Measurements from ENCODE around the gene REELD1.

REELD1 gene

GRCh38 chr4:146186041-146186440 is 28.3 kb upstream of the REELD1 start:
- Histone ChIP-seq H3K4me1 (ENCODE audit: control insufficient read depth in 5 of 5, insufficient read depth in 5 of 5, low read length in 5 of 5) (peaks cover 4 to 11% (median 6%) of the 10 kb centered on the region in 5 donors), H3K27ac (ENCODE audit: low read depth, low read length) (no peak overlapping the region), H3K9me3 (ENCODE audit: control insufficient read depth in 5 of 5, low read length in 5 of 5) (no peaks in the 10 kb centered on the region), H3K27me3 (ENCODE audit: control insufficient read depth in 5 of 5, insufficient read depth in 4 of 5, low read length in 5 of 5) (no peaks in the 10 kb centered on the region), H3K9ac (ENCODE audit: low read length in 5 of 5) (no peak overlapping the region), H3K4me3 (ENCODE audit: low read depth in 1 of 5, low read length in 5 of 5) (no peak overlapping the region), H3K36me3 (ENCODE audit: control insufficient read depth in 5 of 5, insufficient read depth in 5 of 5, low read length in 5 of 5) (peaks cover 30 to 57% (median 50%) of the 10 kb centered on the region in 5 donors)

GRCh38 chr4:146186596-146186995 is 27.7 kb upstream of the REELD1 start:
- H3K36me3 ChIP-seq (ENCODE audit: control insufficient read depth in 5 of 5, insufficient read depth in 5 of 5, low read length in 5 of 5), result peaks cover 30 to 57% (median 51%) of the 10 kb centered on the region in 5 donors

GRCh38 chr4:146190456-146190855 is 23.9 kb upstream of the REELD1 start:
- peaks cover 22 to 43% (median 34%) of the 10 kb centered on the region in 5 donors for H3K36me3 ChIP-seq (ENCODE audit: control insufficient read depth in 5 of 5, insufficient read depth in 5 of 5, low read length in 5 of 5)
- no peak overlapping the region for H3K4me3 ChIP-seq (ENCODE audit: low read depth in 1 of 5, low read length in 5 of 5)
- peaks cover 4 to 32% (median 27%) of the 10 kb centered on the region in 5 donors for H3K4me1 ChIP-seq (ENCODE audit: control insufficient read depth in 5 of 5, insufficient read depth in 5 of 5, low read length in 5 of 5)
- H3K9me3 ChIP-seq (ENCODE audit: control insufficient read depth in 5 of 5, low read length in 5 of 5), result no peaks in the 10 kb centered on the region
- no peaks in the 10 kb centered on the region for H3K27me3 ChIP-seq (ENCODE audit: control insufficient read depth in 5 of 5, insufficient read depth in 4 of 5, low read length in 5 of 5)
- peak overlapping the region; percentile 98 for H3K27ac ChIP-seq (ENCODE audit: low read depth, low read length)
- H3K9ac ChIP-seq (ENCODE audit: low read length in 5 of 5), result no peak overlapping the region

More at GRCh38 chr4:146186596-146186995, 27.7 kb upstream of the REELD1 start:
- Histone ChIP-seq H3K9ac (ENCODE audit: low read length in 5 of 5) (no peak overlapping the region), H3K9me3 (ENCODE audit: control insufficient read depth in 5 of 5, low read length in 5 of 5) (no peaks in the 10 kb centered on the region), H3K27me3 (ENCODE audit: control insufficient read depth in 5 of 5, insufficient read depth in 4 of 5, low read length in 5 of 5) (no peaks in the 10 kb centered on the region), H3K4me3 (ENCODE audit: low read depth in 1 of 5, low read length in 5 of 5) (no peak overlapping the region), H3K27ac (ENCODE audit: low read depth, low read length) (no peak overlapping the region), H3K4me1 (ENCODE audit: control insufficient read depth in 5 of 5, insufficient read depth in 5 of 5, low read length in 5 of 5) (peaks cover 4 to 16% (median 12%) of the 10 kb centered on the region in 5 donors)

- peaks cover 20 to 39% (median 31%) of the 10 kb centered on the region in 5 donors for H3K36me3 ChIP-seq (ENCODE audit: control insufficient read depth in 5 of 5, insufficient read depth in 5 of 5, low read length in 5 of 5)
- H3K27ac ChIP-seq (ENCODE audit: low read depth, low read length), result peak overlapping the region; percentile 98
- peak overlapping the region in 1 of 5 donors; percentile 32 for H3K4me3 ChIP-seq (ENCODE audit: low read depth in 1 of 5, low read length in 5 of 5)
- H3K4me1 ChIP-seq (ENCODE audit: control insufficient read depth in 5 of 5, insufficient read depth in 5 of 5, low read length in 5 of 5), result peaks cover 4 to 36% (median 27%) of the 10 kb centered on the region in 5 donors
- H3K9me3 ChIP-seq (ENCODE audit: control insufficient read depth in 5 of 5, low read length in 5 of 5), result no peaks in the 10 kb centered on the region
- H3K27me3 ChIP-seq (ENCODE audit: control insufficient read depth in 5 of 5, insufficient read depth in 4 of 5, low read length in 5 of 5), result no peaks in the 10 kb centered on the region
- peak overlapping the region in 4 of 5 donors; percentile 30 to 65 (median 50) for H3K9ac ChIP-seq (ENCODE audit: low read length in 5 of 5)
Observed at GRCh38 chr4:146191766-146192458, 22.4 kb upstream of the REELD1 start.

GRCh38 chr4:146193628-146194027 is 20.7 kb upstream of the REELD1 start:
- peaks cover 4 to 36% (median 27%) of the 10 kb centered on the region in 5 donors for H3K4me1 ChIP-seq (ENCODE audit: control insufficient read depth in 5 of 5, insufficient read depth in 5 of 5, low read length in 5 of 5)
- H3K9ac ChIP-seq (ENCODE audit: low read length in 5 of 5), result no peak overlapping the region
- H3K36me3 ChIP-seq (ENCODE audit: control insufficient read depth in 5 of 5, insufficient read depth in 5 of 5, low read length in 5 of 5), result peaks cover 12 to 22% (median 19%) of the 10 kb centered on the region in 5 donors
- no peaks in the 10 kb centered on the region for H3K9me3 ChIP-seq (ENCODE audit: control insufficient read depth in 5 of 5, low read length in 5 of 5)
- no peaks in the 10 kb centered on the region for H3K27me3 ChIP-seq (ENCODE audit: control insufficient read depth in 5 of 5, insufficient read depth in 4 of 5, low read length in 5 of 5)
- H3K27ac ChIP-seq (ENCODE audit: low read depth, low read length), result peak overlapping the region; percentile 98
- no peak overlapping the region for H3K4me3 ChIP-seq (ENCODE audit: low read depth in 1 of 5, low read length in 5 of 5)

GRCh38 chr4:146194212-146194611 is 20.1 kb upstream of the REELD1 start:
- H3K27ac ChIP-seq (ENCODE audit: low read depth, low read length), result peak overlapping the region; percentile 98

GRCh38 chr4:146202665-146203064 is 11.7 kb upstream of the REELD1 start:
- Histone ChIP-seq H3K4me1 (ENCODE audit: control insufficient read depth in 5 of 5, insufficient read depth in 5 of 5, low read length in 5 of 5) (no peaks in the 10 kb centered on the region), H3K9ac (ENCODE audit: low read length in 5 of 5) (no peak overlapping the region), H3K27me3 (ENCODE audit: control insufficient read depth in 5 of 5, insufficient read depth in 4 of 5, low read length in 5 of 5) (no peaks in the 10 kb centered on the region), H3K9me3 (ENCODE audit: control insufficient read depth in 5 of 5, low read length in 5 of 5) (peaks cover 0 to 4% (median 0%) of the 10 kb centered on the region in 5 donors), H3K27ac (ENCODE audit: low read depth, low read length) (no peak overlapping the region), H3K4me3 (ENCODE audit: low read depth in 1 of 5, low read length in 5 of 5) (no peak overlapping the region), H3K36me3 (ENCODE audit: control insufficient read depth in 5 of 5, insufficient read depth in 5 of 5, low read length in 5 of 5) (peaks cover 0 to 19% (median 0%) of the 10 kb centered on the region in 5 donors)

More at GRCh38 chr4:146194212-146194611, 20.1 kb upstream of the REELD1 start:
- Histone ChIP-seq H3K9ac (ENCODE audit: low read length in 5 of 5) (no peak overlapping the region), H3K9me3 (ENCODE audit: control insufficient read depth in 5 of 5, low read length in 5 of 5) (no peaks in the 10 kb centered on the region), H3K36me3 (ENCODE audit: control insufficient read depth in 5 of 5, insufficient read depth in 5 of 5, low read length in 5 of 5) (peaks cover 12 to 17% (median 15%) of the 10 kb centered on the region in 5 donors), H3K4me1 (ENCODE audit: control insufficient read depth in 5 of 5, insufficient read depth in 5 of 5, low read length in 5 of 5) (peaks cover 4 to 36% (median 27%) of the 10 kb centered on the region in 5 donors), H3K4me3 (ENCODE audit: low read depth in 1 of 5, low read length in 5 of 5) (no peak overlapping the region), H3K27me3 (ENCODE audit: control insufficient read depth in 5 of 5, insufficient read depth in 4 of 5, low read length in 5 of 5) (no peaks in the 10 kb centered on the region)

GRCh38 chr4:146207410-146207809 is 6.9 kb upstream of the REELD1 start:
- Histone ChIP-seq H3K9me3 (ENCODE audit: control insufficient read depth in 5 of 5, low read length in 5 of 5) (peaks cover 0 to 4% (median 0%) of the 10 kb centered on the region in 5 donors), H3K4me1 (ENCODE audit: control insufficient read depth in 5 of 5, insufficient read depth in 5 of 5, low read length in 5 of 5) (peaks cover 0 to 6% (median 0%) of the 10 kb centered on the region in 5 donors), H3K27ac (ENCODE audit: low read depth, low read length) (no peak overlapping the region), H3K27me3 (ENCODE audit: control insufficient read depth in 5 of 5, insufficient read depth in 4 of 5, low read length in 5 of 5) (no peaks in the 10 kb centered on the region), H3K4me3 (ENCODE audit: low read depth in 1 of 5, low read length in 5 of 5) (no peak overlapping the region), H3K36me3 (ENCODE audit: control insufficient read depth in 5 of 5, insufficient read depth in 5 of 5, low read length in 5 of 5) (peaks cover 0 to 14% (median 0%) of the 10 kb centered on the region in 5 donors), H3K9ac (ENCODE audit: low read length in 5 of 5) (no peak overlapping the region)

GRCh38 chr4:146210890-146211289 is 3.4 kb upstream of the REELD1 start:
- Histone ChIP-seq H3K9me3 (ENCODE audit: control insufficient read depth in 5 of 5, low read length in 5 of 5) (no peaks in the 10 kb centered on the region), H3K36me3 (ENCODE audit: control insufficient read depth in 5 of 5, insufficient read depth in 5 of 5, low read length in 5 of 5) (no peaks in the 10 kb centered on the region), H3K27ac (ENCODE audit: low read depth, low read length) (no peak overlapping the region), H3K4me3 (ENCODE audit: low read depth in 1 of 5, low read length in 5 of 5) (no peak overlapping the region), H3K4me1 (ENCODE audit: control insufficient read depth in 5 of 5, insufficient read depth in 5 of 5, low read length in 5 of 5) (peaks cover 0 to 6% (median 0%) of the 10 kb centered on the region in 5 donors), H3K27me3 (ENCODE audit: control insufficient read depth in 5 of 5, insufficient read depth in 4 of 5, low read length in 5 of 5) (no peaks in the 10 kb centered on the region), H3K9ac (ENCODE audit: low read length in 5 of 5) (no peak overlapping the region)

GRCh38 chr4:146211440-146211839 is 2.9 kb upstream of the REELD1 start:
- H3K4me3 ChIP-seq (ENCODE audit: low read depth in 1 of 5, low read length in 5 of 5), result no peak overlapping the region
- no peak overlapping the region for H3K27ac ChIP-seq (ENCODE audit: low read depth, low read length)
- H3K9me3 ChIP-seq (ENCODE audit: control insufficient read depth in 5 of 5, low read length in 5 of 5), result no peaks in the 10 kb centered on the region
- H3K9ac ChIP-seq (ENCODE audit: low read length in 5 of 5), result no peak overlapping the region
- H3K27me3 ChIP-seq (ENCODE audit: control insufficient read depth in 5 of 5, insufficient read depth in 4 of 5, low read length in 5 of 5), result no peaks in the 10 kb centered on the region
- H3K4me1 ChIP-seq (ENCODE audit: control insufficient read depth in 5 of 5, insufficient read depth in 5 of 5, low read length in 5 of 5), result peaks cover 0 to 6% (median 0%) of the 10 kb centered on the region in 5 donors
- no peaks in the 10 kb centered on the region for H3K36me3 ChIP-seq (ENCODE audit: control insufficient read depth in 5 of 5, insufficient read depth in 5 of 5, low read length in 5 of 5)
